NCI-H82 treated with DMSO at 0.1 percent for 48 hours (cell line): Measurements from ENCODE around the gene CDKN2B-AS1.
A peak's percentile ranks its signal among the peaks of the same experiment; 100 is the strongest.

Experiments used
- DNase-seq: peaks from one replicate; lab custom pipeline; 2025; ENCODE audit not compliant: unreplicated experiment; lab: John Stamatoyannopoulos, UW

CDKN2B-AS1 gene

GRCh38 chr9:22148528-22148875 lies 153.9 kb downstream of the CDKN2B-AS1 start:
- DNase-seq = no peak

- no peak for DNase-seq
Measured at GRCh38 chr9:22148876-22149637, 154.5 kb downstream of the CDKN2B-AS1 start.

- no peak for DNase-seq
Measured at GRCh38 chr9:22154064-22154463, 159.5 kb downstream of the CDKN2B-AS1 start.

- no peak for DNase-seq
Measured at GRCh38 chr9:22156586-22156985, 162.0 kb downstream of the CDKN2B-AS1 start.

GRCh38 chr9:22157276-22157675 lies 162.7 kb downstream of the CDKN2B-AS1 start:
- DNase-seq = no peak

- DNase-seq = no peak
Measured at GRCh38 chr9:22157828-22158227, 163.2 kb downstream of the CDKN2B-AS1 start.

GRCh38 chr9:22158271-22158670 lies 163.7 kb downstream of the CDKN2B-AS1 start:
- no peak for DNase-seq

GRCh38 chr9:22158927-22159346 lies 164.3 kb downstream of the CDKN2B-AS1 start:
- no peak for DNase-seq

- DNase-seq = no peak
Measured at GRCh38 chr9:22159586-22159985, 165.0 kb downstream of the CDKN2B-AS1 start.

GRCh38 chr9:22160221-22160620 lies 165.6 kb downstream of the CDKN2B-AS1 start:
- no peak for DNase-seq

- peak; percentile 53 for DNase-seq
Measured at GRCh38 chr9:22165144-22165543, 170.6 kb downstream of the CDKN2B-AS1 start.

- no peak for DNase-seq
Measured at GRCh38 chr9:22169243-22169642, 174.7 kb downstream of the CDKN2B-AS1 start.

GRCh38 chr9:22169727-22170503 lies 175.3 kb downstream of the CDKN2B-AS1 start:
- DNase-seq = no peak
